Parathyroid adenoma (tissue), 2 donors: ENCODE data around the gene PLCXD3.
"Not testable (repeated sequence)": the region's sequence is repeated elsewhere in the genome, so short reads cannot be mapped to it uniquely, and the experiment has no call there.

ENCODE experiments used
- H2AFZ ChIP-seq: fragments of 300-600 bp; sonication (generic); one replicate; pipeline ENCODE4 v1.7.0; 2017; ENCODE audit warnings: antibody characterized with exemption, mild to moderate bottlenecking
- H3K27ac ChIP-seq: fragments of 300-600 bp; sonication (generic); one replicate; pipeline ENCODE4 v1.7.0; 2017
- H3K27me3 ChIP-seq: fragments of 300-600 bp; sonication (generic); one replicate; pipeline ENCODE4 v1.7.0; 2017; ENCODE audit warnings: low read length; ENCODE audit not compliant: control insufficient read depth, insufficient read depth
- H3K36me3 ChIP-seq: fragments of 300-600 bp; sonication (generic); one replicate; pipeline ENCODE4 v1.7.0; 2017; ENCODE audit warnings: low read length; ENCODE audit not compliant: control insufficient read depth, insufficient read depth
- H3K4me1 ChIP-seq: fragments of 300-600 bp; sonication (generic); one replicate; pipeline ENCODE4 v1.7.0; 2017; ENCODE audit warnings: control low read depth
- H3K4me2 ChIP-seq: fragments of 300-600 bp; sonication (generic); one replicate; pipeline ENCODE4 v1.7.0; 2017; ENCODE audit warnings: low read length
- H3K4me3 ChIP-seq: fragments of 300-600 bp; sonication (generic); one replicate; pipeline ENCODE4 v1.7.0; 2017; ENCODE audit warnings: low read depth, low read length
- H3K79me2 ChIP-seq: fragments of 300-600 bp; sonication (generic); one replicate; pipeline ENCODE4 v1.7.0; 2017; ENCODE audit warnings: control low read depth
- H3K9ac ChIP-seq: fragments of 300-600 bp; sonication (generic); one replicate; pipeline ENCODE4 v1.7.0; 2017; ENCODE audit warnings: mild to moderate bottlenecking
- H3K9me3 ChIP-seq: fragments of 300-600 bp; sonication (generic); one replicate; pipeline ENCODE4 v1.7.0; 2017; ENCODE audit warnings: low read length; ENCODE audit not compliant: control insufficient read depth
- CTCF ChIP-seq: fragments of 300-600 bp; sonication (generic); IDR thresholded peaks from one replicate; pipeline ENCODE4 v1.7.0; 2017; ENCODE audit warnings: antibody characterized with exemption, mild to moderate bottlenecking
- donor health status: primary hyperparathyroidism.

PLCXD3 gene

GRCh38 chr5:41482715-41483114 lies 27.7 kb downstream of the PLCXD3 start:
- H3K9ac ChIP-seq, result no peak overlapping the region
- H3K4me1 ChIP-seq, result no peaks in the 10 kb centered on the region
- H3K4me3 ChIP-seq, result no peak overlapping the region
- no peak overlapping the region for H3K4me2 ChIP-seq
- H3K36me3 ChIP-seq, result no peaks in the 10 kb centered on the region
- H3K27ac ChIP-seq, result no peak overlapping the region
- no peaks in the 10 kb centered on the region for H3K79me2 ChIP-seq
- H3K27me3 ChIP-seq, result no peaks in the 10 kb centered on the region
- H3K9me3 ChIP-seq, result no peaks in the 10 kb centered on the region
- no peak for TF ChIP-seq CTCF
- no peak overlapping the region for H2AFZ ChIP-seq

DNA sequence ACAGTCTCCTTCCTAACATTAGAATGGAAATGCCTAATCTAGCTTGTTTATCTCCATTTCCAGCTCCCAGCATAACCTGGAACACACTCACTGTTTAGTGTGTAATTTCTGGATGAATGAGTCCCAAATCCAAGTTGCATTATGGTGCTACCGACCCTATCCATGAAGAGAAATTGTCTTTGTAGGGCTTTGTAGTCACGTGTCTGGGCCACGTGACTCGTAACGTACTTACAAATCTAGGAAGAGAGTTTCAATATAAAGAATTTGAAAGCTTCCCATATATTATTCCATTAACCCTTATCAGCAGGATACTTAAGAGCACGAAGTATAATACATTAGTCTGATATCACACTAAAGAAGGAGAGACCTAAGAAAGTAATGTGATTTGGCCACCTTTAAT lies 28.2 kb downstream of the PLCXD3 start:
- H2AFZ ChIP-seq, result no peak overlapping the region
- no peak overlapping the region for H3K27ac ChIP-seq
- no peaks in the 10 kb centered on the region for H3K27me3 ChIP-seq
- H3K4me2 ChIP-seq, result no peak overlapping the region
- no peaks in the 10 kb centered on the region for H3K36me3 ChIP-seq
- no peak overlapping the region for H3K9ac ChIP-seq
- H3K79me2 ChIP-seq, result no peaks in the 10 kb centered on the region
- TF ChIP-seq CTCF, result no peak
- H3K4me3 ChIP-seq, result no peak overlapping the region
- no peaks in the 10 kb centered on the region for H3K9me3 ChIP-seq
- no peaks in the 10 kb centered on the region for H3K4me1 ChIP-seq

GRCh38 chr5:41471571-41472208 lies 38.7 kb downstream of the PLCXD3 start:
- H3K4me1 ChIP-seq, H3K4me2 ChIP-seq, H3K27me3 ChIP-seq, H3K9me3 ChIP-seq, H3K4me3 ChIP-seq, H3K79me2 ChIP-seq, H2AFZ ChIP-seq, H3K9ac ChIP-seq, H3K27ac ChIP-seq, H3K36me3 ChIP-seq: not testable (repeated sequence)

- Histone ChIP-seq H3K36me3 (no peaks in the 10 kb centered on the region), H3K27me3 (no peaks in the 10 kb centered on the region), H3K9ac (no peak overlapping the region), H3K4me1 (no peaks in the 10 kb centered on the region), H3K4me2 (no peak overlapping the region), H2AFZ (no peak overlapping the region), H3K9me3 (no peaks in the 10 kb centered on the region), H3K79me2 (no peaks in the 10 kb centered on the region), H3K27ac (no peak overlapping the region), H3K4me3 (no peak overlapping the region)
- TF ChIP-seq CTCF, result no peak
Observed at GRCh38 chr5:41465493-41466171, 44.8 kb downstream of the PLCXD3 start.

DNA sequence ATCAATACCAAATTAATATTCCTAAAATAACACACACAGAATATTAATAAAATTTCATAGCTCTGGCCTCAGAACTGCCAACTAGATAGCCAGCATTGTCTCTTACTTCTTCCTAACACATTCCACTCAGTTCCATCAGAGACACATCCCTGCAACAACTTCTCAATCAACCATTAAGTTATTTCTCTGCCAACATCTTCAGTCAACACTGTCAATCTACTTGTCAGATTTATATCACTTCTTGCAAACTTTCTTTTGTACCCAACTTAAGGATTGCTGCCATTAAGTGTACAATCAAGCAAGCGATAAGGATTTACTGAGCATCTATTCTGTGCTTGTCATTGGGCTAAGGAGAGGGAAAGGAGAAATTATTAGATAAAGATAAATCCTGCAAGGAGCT lies 50.8 kb downstream of the PLCXD3 start:
- H3K9me3 ChIP-seq, result no peaks in the 10 kb centered on the region
- H3K36me3 ChIP-seq, result no peaks in the 10 kb centered on the region
- H3K9ac ChIP-seq, result no peak overlapping the region
- H3K4me1 ChIP-seq, result no peaks in the 10 kb centered on the region
- no peak overlapping the region for H3K4me3 ChIP-seq
- H3K4me2 ChIP-seq, result no peak overlapping the region
- no peak overlapping the region for H2AFZ ChIP-seq
- H3K27me3 ChIP-seq, result no peaks in the 10 kb centered on the region
- TF ChIP-seq CTCF, result no peak
- no peaks in the 10 kb centered on the region for H3K79me2 ChIP-seq
- H3K27ac ChIP-seq, result no peak overlapping the region
